Esophagus muscularis mucosa (tissue), 4 donors: ENCODE measurements around the gene IFT122. TPM values are rescaled to one million over a fixed set of nuclear protein-coding genes. Genes with fewer than 3 reads are reported as not detected.

Experiments used
- DNase-seq: peaks from one replicate; pipeline ENCODE4 v3.0.0-alpha.2; 2017; ENCODE audit errors: extremely low spot score
- H3K27ac ChIP-seq, 4 donors: fragments of 200-600 bp; sonication (generic); replicated peaks in 1 of 4; 1 replicate in 3 of 4; 2 replicates in 1 of 4; pipeline ENCODE4 v1.5.1; 2016 to 2019; ENCODE audit warnings: mild to moderate bottlenecking in 1 of 4
- H3K27me3 ChIP-seq, 4 donors: fragments of 200-600 bp; sonication (generic); one replicate each; pipeline versions ENCODE4 v1.5.1 to v1.6.0; 2016 to 2019
- H3K36me3 ChIP-seq, 4 donors: fragments of 200-600 bp; sonication (generic); one replicate each; pipeline ENCODE4 v1.5.1; 2016 to 2019
- H3K4me1 ChIP-seq, 4 donors: fragments of 200-600 bp; sonication (generic); one replicate each; pipeline ENCODE4 v1.5.1; 2016 to 2019
- H3K4me3 ChIP-seq, 4 donors: fragments of 200-600 bp; sonication (generic); 1 replicate in 2 of 4; 2 replicates in 2 of 4; pipeline ENCODE4 v1.5.1; 2016 to 2019; ENCODE audit warnings: mild to moderate bottlenecking in 4 of 4, moderate library complexity in 1 of 4
- H3K9me3 ChIP-seq, 4 donors: fragments of 200-600 bp; sonication (generic); 1 replicate in 3 of 4; 2 replicates in 1 of 4; pipeline ENCODE4 v1.5.1; 2016 to 2019
- CTCF ChIP-seq, 3 experiments: fragments of 200-600 bp in 2 of 3; fragments of 450-650 bp in 1 of 3; sonication (generic) in 2 of 3; IDR thresholded peaks; one replicate each; pipeline ENCODE4 v1.5.1; 2017 to 2019; ENCODE audit warnings: antibody characterized with exemption in 3 of 3, mild to moderate bottlenecking in 2 of 3, moderate library complexity in 1 of 3
- EP300 ChIP-seq: sonication (generic); formaldehyde crosslinking; IDR thresholded peaks from one replicate; pipeline ENCODE4 v1.6.1; 2017; ENCODE audit warnings: antibody characterized with exemption
- POLR2A ChIP-seq: fragments of 450-650 bp; IDR thresholded peaks from one replicate; pipeline ENCODE4 v1.6.1; 2017; ENCODE audit warnings: antibody characterized with exemption, moderate library complexity, mild to moderate bottlenecking, low read depth
- POLR2AphosphoS5 ChIP-seq, 2 donors: sonication (generic); formaldehyde crosslinking; IDR thresholded peaks; one replicate each; pipeline ENCODE4 v1.6.1; 2017; ENCODE audit warnings: antibody characterized with exemption in 2 of 2
- WGBS: methylation state at CpG from one replicate; pipeline ENCODE4 v1.1.5; 2018; 5-methylcytosine and 5-hydroxymethylcytosine counted together
- intact Hi-C: fragments of 100-400 bp; cut with DNase I; formaldehyde crosslinking; loops from one replicate; pipeline ENCODE4 v1.15.1; 2023
- total RNA-seq, 4 donors: library from RNA; depleted of rRNA; stranded (reverse); fragments of >200 nt; gene quantifications; one replicate each; pipeline versions ENCODE4 v1.1.0 to v1.2.1, GENCODE V29; 2016

The IFT122 gene
- total RNA-seq, 4 donors from 2014 or later: 19.5 to 32.8 (median 21.9) TPM

DNA sequence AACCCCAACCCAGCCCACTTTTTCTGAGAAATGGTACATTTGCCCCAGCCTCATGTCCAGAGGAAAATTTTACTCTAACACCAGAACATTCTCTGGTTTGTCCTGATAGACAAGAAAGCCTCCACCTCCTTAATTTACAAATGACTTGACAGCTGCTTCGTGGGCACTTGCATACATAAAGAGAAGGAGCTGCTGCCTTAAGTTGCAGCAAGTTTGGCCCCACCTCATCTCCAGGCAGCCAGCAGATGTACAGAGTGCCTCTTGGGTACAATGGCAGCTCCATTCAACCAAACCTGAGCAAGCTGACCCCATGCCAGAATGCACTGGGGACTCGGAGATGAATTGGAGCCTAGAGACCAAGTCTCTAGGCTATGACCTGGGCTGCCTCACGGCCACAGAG is 96.8 kb downstream of the IFT122 start:
- 84% methylated on average over 3 of the region's 3 CpGs for WGBS
- H3K4me3 ChIP-seq: no peak overlapping the region
- no peak for DNase-seq

DNA sequence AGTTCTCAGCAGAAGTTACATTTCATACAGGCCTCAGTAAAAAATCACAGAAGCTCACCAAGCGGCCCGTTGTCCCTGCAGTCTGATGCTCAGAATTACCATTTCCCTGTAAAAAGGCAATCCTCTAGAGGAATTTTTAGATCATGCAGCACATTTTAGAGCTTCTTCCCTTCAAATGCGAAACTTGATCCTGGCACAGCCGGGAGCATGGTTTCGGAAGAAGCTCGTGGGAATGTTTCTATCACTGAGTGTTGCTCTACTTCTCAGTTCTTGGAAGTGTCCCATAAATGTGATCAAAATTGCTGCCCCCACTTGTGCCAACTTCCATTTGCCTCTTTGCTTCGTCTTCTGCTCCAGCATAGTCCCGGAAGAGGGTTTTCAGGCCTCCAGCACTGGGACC is 99.2 kb downstream of the IFT122 start:
- Histone ChIP-seq H3K36me3 (no peaks in the 10 kb centered on the region), H3K9me3 (no peaks in the 10 kb centered on the region), H3K4me3 (no peak overlapping the region), H3K27me3 (no peaks in the 10 kb centered on the region), H3K4me1 (no peaks in the 10 kb centered on the region), H3K27ac (no peak overlapping the region)
- intact Hi-C loops: no loop called here
- TF ChIP-seq POLR2AphosphoS5 (IDR thresholded peaks at IDR 0.05): no peak
- no peak for TF ChIP-seq EP300
- TF ChIP-seq POLR2A: no peak
- TF ChIP-seq CTCF (IDR thresholded peaks at IDR 0.05): no peak
- no peak for DNase-seq
- WGBS: 89% methylated on average over 8 of the region's 8 CpGs

More for the DNA sequence above, 96.8 kb downstream of the IFT122 start:
- no peaks in the 10 kb centered on the region for H3K9me3 ChIP-seq
- no peaks in the 10 kb centered on the region for H3K4me1 ChIP-seq
- no peaks in the 10 kb centered on the region for H3K27me3 ChIP-seq
- H3K36me3 ChIP-seq: no peaks in the 10 kb centered on the region
- no peak overlapping the region for H3K27ac ChIP-seq
- TF ChIP-seq POLR2AphosphoS5 (IDR thresholded peaks at IDR 0.05): no peak
- TF ChIP-seq POLR2A: no peak
- no peak for TF ChIP-seq CTCF (IDR thresholded peaks at IDR 0.05)
- TF ChIP-seq EP300: no peak
- intact Hi-C loops: no loop called here

GRCh38 chr3:129540776-129541516 is 100.9 kb downstream of the IFT122 start:
- intact Hi-C loops: no loop called here
- no peak for DNase-seq
- Histone ChIP-seq H3K9me3 (no peaks in the 10 kb centered on the region), H3K27me3 (no peaks in the 10 kb centered on the region), H3K36me3 (no peaks in the 10 kb centered on the region), H3K27ac (no peak overlapping the region), H3K4me3 (no peak overlapping the region), H3K4me1 (no peaks in the 10 kb centered on the region)
- TF ChIP-seq CTCF (IDR thresholded peaks at IDR 0.05) (no peak), POLR2A (no peak), EP300 (no peak), POLR2AphosphoS5 (IDR thresholded peaks at IDR 0.05) (no peak)
- 94% methylated on average over 11 of the region's 11 CpGs for WGBS

- Histone ChIP-seq H3K4me3 (no peak overlapping the region), H3K4me1 (no peaks in the 10 kb centered on the region), H3K27me3 (no peaks in the 10 kb centered on the region), H3K27ac (no peak overlapping the region), H3K9me3 (no peaks in the 10 kb centered on the region), H3K36me3 (no peaks in the 10 kb centered on the region)
- TF ChIP-seq EP300 (no peak), POLR2A (no peak), POLR2AphosphoS5 (IDR thresholded peaks at IDR 0.05) (no peak), CTCF (IDR thresholded peaks at IDR 0.05) (no peak)
- WGBS: 83% methylated on average over 1 of the region's 5 CpGs
- intact Hi-C loops: no loop called here
- no peak for DNase-seq
Measured at GRCh38 chr3:129542747-129543146, 102.7 kb downstream of the IFT122 start.
